ENCODE measurements around the gene NXN. TPM values are rescaled to one million over a fixed set of nuclear protein-coding genes. Genes with fewer than 3 reads are reported as not detected.
A peak's percentile ranks its signal among the peaks of the same experiment; 100 is the strongest.

NXN gene
- total RNA-seq, 1 donor from 2014 or later: 53.1 TPM

DNA sequence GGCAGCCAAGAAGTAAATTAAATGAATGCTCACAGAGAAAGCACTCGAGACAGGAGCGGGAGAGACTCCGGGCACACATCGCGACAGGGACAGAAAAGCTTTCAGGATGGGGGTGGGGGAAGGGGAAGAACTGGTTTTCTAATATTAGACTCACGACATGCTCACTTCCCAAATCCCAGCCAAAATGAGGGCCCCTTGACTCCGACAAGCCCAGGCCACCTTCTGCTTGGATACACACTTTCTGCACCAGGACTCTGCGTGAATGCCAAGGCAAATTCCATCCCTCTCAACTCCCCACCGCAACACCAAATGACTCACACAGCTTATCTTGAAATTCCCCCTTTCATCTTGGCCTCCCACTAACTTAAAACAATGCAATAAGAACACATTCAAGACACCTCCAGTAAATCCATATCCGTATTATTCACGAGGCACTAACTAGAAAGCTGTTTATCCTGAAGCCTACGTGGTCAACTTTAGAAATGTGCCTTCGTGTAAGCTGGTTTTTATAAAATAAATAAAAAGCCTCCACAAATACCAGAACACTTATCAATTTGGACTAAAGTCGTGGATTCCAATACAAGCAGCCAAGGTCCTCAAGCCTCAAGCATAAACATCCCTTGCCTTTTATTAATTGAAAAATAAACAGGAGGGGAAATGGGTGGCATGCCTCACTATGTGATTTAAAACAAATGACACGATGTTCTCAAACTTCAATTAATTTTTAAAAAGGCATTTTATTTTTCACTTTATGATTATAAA is 46.1 kb downstream of the NXN start:
- Mint-ChIP-seq H3K36me3 (ENCODE audit: insufficient read depth) (peaks cover 3% of the 10 kb centered on the region), H3K4me1 (ENCODE audit: low read depth) (peaks cover 30% of the 10 kb centered on the region), H3K27me3 (peaks cover 3% of the 10 kb centered on the region), H3K27ac (peak overlapping the region; percentile 71), H3K9me3 (ENCODE audit: low read depth) (peaks cover 4% of the 10 kb centered on the region), H3K4me3 (ENCODE audit: low read depth) (no peak overlapping the region)
- TF ChIP-seq, protein P1, sequence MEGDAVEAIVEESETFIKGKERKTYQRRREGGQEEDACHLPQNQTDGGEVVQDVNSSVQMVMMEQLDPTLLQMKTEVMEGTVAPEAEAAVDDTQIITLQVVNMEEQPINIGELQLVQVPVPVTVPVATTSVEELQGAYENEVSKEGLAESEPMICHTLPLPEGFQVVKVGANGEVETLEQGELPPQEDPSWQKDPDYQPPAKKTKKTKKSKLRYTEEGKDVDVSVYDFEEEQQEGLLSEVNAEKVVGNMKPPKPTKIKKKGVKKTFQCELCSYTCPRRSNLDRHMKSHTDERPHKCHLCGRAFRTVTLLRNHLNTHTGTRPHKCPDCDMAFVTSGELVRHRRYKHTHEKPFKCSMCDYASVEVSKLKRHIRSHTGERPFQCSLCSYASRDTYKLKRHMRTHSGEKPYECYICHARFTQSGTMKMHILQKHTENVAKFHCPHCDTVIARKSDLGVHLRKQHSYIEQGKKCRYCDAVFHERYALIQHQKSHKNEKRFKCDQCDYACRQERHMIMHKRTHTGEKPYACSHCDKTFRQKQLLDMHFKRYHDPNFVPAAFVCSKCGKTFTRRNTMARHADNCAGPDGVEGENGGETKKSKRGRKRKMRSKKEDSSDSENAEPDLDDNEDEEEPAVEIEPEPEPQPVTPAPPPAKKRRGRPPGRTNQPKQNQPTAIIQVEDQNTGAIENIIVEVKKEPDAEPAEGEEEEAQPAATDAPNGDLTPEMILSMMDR (IDR thresholded peaks at IDR 0.05; ENCODE audit: unreplicated experiment): no peak
- no peak for DNase-seq (ENCODE audit: low spot score, unreplicated experiment)

DNA sequence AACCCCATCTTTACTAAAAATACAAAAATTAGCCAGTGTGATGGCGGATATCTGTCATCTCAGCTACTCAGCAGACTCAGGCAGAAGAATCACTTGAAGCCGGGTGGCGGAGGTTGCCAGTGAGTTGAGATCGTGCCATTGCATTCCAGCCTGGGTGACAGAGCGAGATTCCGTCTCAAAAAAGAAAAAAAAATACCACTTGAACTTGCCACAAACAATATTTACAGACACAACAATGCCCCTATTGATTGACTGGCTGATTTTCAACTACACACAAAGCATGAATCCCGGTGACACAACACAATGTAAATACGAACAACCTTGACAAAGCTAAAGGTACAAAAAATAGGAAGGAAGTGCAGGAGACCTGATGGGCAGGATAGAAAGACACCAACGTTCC is 49.3 kb downstream of the NXN start:
- no peak for DNase-seq (ENCODE audit: low spot score, unreplicated experiment)
- Mint-ChIP-seq H3K36me3 (ENCODE audit: insufficient read depth) (peaks cover 2% of the 10 kb centered on the region), H3K27me3 (peaks cover 3% of the 10 kb centered on the region), H3K27ac (peak overlapping the region; percentile 92), H3K4me1 (ENCODE audit: low read depth) (peaks cover 37% of the 10 kb centered on the region), H3K4me3 (ENCODE audit: low read depth) (peak overlapping the region; percentile 37), H3K9me3 (ENCODE audit: low read depth) (peaks cover 4% of the 10 kb centered on the region)
- TF ChIP-seq, protein P1 (IDR thresholded peaks at IDR 0.05; ENCODE audit: unreplicated experiment): no peak

DNA sequence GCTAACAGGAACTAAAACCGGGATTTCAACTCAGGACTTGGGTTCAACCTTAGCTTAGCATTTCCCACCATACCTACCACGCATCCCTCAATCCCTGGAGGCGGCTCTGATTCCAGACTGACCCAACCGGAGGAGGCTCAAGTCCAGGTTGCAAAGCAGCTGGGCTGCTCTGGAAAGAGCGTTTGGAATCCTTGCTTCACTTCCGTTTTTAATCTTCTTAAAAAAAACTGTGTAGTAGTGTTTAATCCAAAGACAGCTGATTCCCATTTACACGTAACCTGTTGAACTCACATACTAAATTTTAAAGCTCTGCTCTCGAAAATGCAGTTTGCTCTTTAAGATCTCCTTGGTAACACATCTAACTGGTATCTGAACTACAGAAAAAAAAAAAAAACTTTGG is 50.0 kb downstream of the NXN start:
- peak overlapping the region; percentile 92 for H3K27ac Mint-ChIP-seq
- peaks cover 4% of the 10 kb centered on the region for H3K9me3 Mint-ChIP-seq (ENCODE audit: low read depth)
- TF ChIP-seq, protein P1 (IDR thresholded peaks at IDR 0.05; ENCODE audit: unreplicated experiment): no peak
- no peak overlapping the region for H3K4me3 Mint-ChIP-seq (ENCODE audit: low read depth)
- H3K4me1 Mint-ChIP-seq (ENCODE audit: low read depth): peaks cover 40% of the 10 kb centered on the region
- H3K36me3 Mint-ChIP-seq (ENCODE audit: insufficient read depth): peaks cover 2% of the 10 kb centered on the region
- no peak for DNase-seq (ENCODE audit: low spot score, unreplicated experiment)
- H3K27me3 Mint-ChIP-seq: peaks cover 3% of the 10 kb centered on the region

DNA sequence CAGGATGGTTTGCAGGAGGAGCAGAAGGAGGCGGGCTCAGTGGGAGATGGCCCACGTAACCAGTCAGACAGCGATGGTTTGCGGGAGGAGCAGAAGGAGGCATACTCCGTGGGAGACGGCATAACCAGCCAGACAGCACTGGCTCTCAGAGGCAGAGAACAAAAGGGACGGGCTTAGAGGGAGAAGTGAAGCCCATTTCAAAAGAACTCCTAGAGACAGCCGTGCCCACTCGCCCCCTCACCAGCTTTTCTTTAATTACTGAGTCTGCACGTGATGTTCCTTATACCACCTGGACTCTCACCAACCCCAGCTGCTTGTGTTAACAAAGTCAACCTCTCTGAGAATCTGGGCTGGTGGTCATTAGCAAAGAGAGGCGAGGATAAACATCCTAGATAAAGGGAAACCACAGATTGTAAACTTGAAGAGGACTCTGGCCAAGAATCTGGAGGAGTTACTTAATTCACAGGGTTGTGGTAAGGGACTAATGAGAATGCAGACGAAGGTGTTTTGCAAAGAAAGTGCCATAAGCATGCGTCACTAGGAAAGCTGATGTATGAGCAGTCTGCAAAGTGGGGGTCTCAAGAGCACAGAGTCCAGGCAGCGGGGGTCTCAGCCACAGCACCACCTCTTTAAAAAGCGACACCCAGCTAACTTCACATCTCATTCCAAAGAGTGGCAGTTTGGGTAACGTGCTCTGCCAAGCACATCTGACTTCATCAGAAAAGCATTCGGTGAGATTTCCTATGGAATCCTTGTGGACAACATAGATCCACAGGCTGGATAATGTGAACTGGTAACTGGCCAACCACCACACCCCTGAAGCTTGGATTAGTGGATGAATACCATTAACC is 51.7 kb downstream of the NXN start:
- peaks cover 4% of the 10 kb centered on the region for H3K36me3 Mint-ChIP-seq (ENCODE audit: insufficient read depth)
- H3K4me1 Mint-ChIP-seq (ENCODE audit: low read depth): peaks cover 35% of the 10 kb centered on the region
- H3K27me3 Mint-ChIP-seq: peaks cover 3% of the 10 kb centered on the region
- TF ChIP-seq, protein P1 (IDR thresholded peaks at IDR 0.05; ENCODE audit: unreplicated experiment): no peak
- peaks cover 4% of the 10 kb centered on the region for H3K9me3 Mint-ChIP-seq (ENCODE audit: low read depth)
- peak overlapping the region; percentile 88 for H3K27ac Mint-ChIP-seq
- peak overlapping the region; percentile 29 for H3K4me3 Mint-ChIP-seq (ENCODE audit: low read depth)
- no peak for DNase-seq (ENCODE audit: low spot score, unreplicated experiment)

DNA sequence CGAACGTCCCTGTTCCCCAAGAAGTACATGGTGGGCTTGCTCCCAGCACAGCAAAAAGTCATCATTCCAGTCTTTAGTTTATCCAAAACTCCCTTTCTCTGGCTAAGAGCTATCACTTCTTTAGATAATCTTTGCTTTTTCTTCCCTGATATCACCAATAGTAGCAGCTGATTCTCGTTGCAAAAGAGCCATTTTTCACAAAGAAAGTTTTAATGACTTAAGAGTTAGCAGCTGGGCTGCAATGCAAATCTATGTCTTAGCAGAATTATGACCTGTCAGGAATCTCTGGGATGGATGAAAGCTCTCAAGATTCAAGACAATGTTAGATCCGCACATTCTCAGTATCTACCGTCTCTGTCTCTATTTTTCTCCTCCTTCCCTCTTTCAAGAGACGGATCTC is 53.8 kb downstream of the NXN start:
- TF ChIP-seq, protein P1 (IDR thresholded peaks at IDR 0.05; ENCODE audit: unreplicated experiment): no peak
- no peak for DNase-seq (ENCODE audit: low spot score, unreplicated experiment)
- Mint-ChIP-seq H3K36me3 (ENCODE audit: insufficient read depth) (peaks cover 10% of the 10 kb centered on the region), H3K27ac (no peak overlapping the region), H3K27me3 (peaks cover 3% of the 10 kb centered on the region), H3K4me1 (ENCODE audit: low read depth) (peaks cover 35% of the 10 kb centered on the region), H3K4me3 (ENCODE audit: low read depth) (no peak overlapping the region), H3K9me3 (ENCODE audit: low read depth) (peaks cover 6% of the 10 kb centered on the region)

Measured in progenitor cell of endocrine pancreas (in vitro differentiated cells).